Measurements from ENCODE around the gene CRYBG3.

DNA sequence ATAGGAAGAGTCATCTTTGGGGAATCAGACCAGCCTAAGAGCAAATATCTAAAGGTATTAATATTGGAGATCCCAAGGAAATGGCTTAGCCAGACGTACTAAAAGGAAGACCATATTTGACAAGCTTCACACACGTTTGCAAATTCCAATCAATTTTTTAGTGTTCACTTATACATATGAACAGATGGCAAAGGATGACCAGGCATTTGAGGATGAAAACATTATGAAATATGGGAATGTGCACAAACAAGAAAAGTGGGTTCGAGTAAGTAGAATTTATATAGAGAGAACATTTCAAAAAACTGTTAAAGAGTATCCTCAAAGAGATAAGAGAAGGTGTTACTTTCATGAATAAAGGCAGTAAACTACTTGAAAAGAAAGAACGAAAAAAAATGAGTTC lies 25.9 kb upstream of the CRYBG3 start:
- no peak for TF ChIP-seq CTCF (optimal IDR thresholded peaks at IDR 0.05 in 1 of 3, IDR thresholded peaks at IDR 0.05 in 1 of 3, conservative IDR thresholded peaks at IDR 0.05 in 1 of 3; ENCODE audit: extremely low read depth in 1 of 3, insufficient read depth in 2 of 3, low read length in 3 of 3)
- no peak for TF ChIP-seq EZH2 (IDR thresholded peaks at IDR 0.05; ENCODE audit: low read length)
